Mesothelial cell of epicardium (in vitro differentiated cells): ENCODE measurements around the gene DNAH11. TPM values are rescaled to one million over a fixed set of nuclear protein-coding genes. Genes with fewer than 3 reads are reported as not detected.

ENCODE experiments used
- DNase-seq, 2 experiments: peaks; one replicate each; pipeline ENCODE4 v3.0.0; 2021; ENCODE audit warnings: low spot score in 2 of 2; ENCODE audit not compliant: unreplicated experiment in 2 of 2
- H3K27ac Mint-ChIP-seq: 2 replicates; pipeline ENCODE4 v1.8.0; 2021; ENCODE audit warnings: mixed read lengths
- H3K27me3 Mint-ChIP-seq: 2 replicates; pipeline ENCODE4 v1.8.0; 2021; ENCODE audit warnings: low read depth, mixed read lengths
- H3K36me3 Mint-ChIP-seq: 2 replicates; pipeline ENCODE4 v1.8.0; 2021; ENCODE audit warnings: mixed read lengths
- H3K4me1 Mint-ChIP-seq: 2 replicates; pipeline ENCODE4 v1.8.0; 2021; ENCODE audit warnings: mixed read lengths
- H3K4me3 Mint-ChIP-seq: 2 replicates; pipeline ENCODE4 v1.8.0; 2021; ENCODE audit warnings: mild to moderate bottlenecking, moderate library complexity, mixed read lengths
- H3K9me3 Mint-ChIP-seq: 2 replicates; pipeline ENCODE4 v1.8.0; 2021; ENCODE audit warnings: mixed read lengths
- CTCF ChIP-seq: fragments of 200-600 bp; sonication (generic); IDR thresholded peaks from one replicate; pipeline ENCODE4 v1.5.0; 2021; ENCODE audit warnings: antibody characterized with exemption; ENCODE audit not compliant: unreplicated experiment
- total RNA-seq: library from RNA; stranded (reverse); gene quantifications from 3 replicates; pipeline ENCODE4 v1.2.1, GENCODE V29; 2021

The DNAH11 gene
- total RNA-seq, 1 donor from 2014 or later = 0.80 TPM

GRCh38 chr7:21819048-21819447 is 276.2 kb downstream of the DNAH11 start:
- Mint-ChIP-seq H3K4me1 (no peaks in the 10 kb centered on the region), H3K36me3 (no peaks in the 10 kb centered on the region), H3K27me3 (no peaks in the 10 kb centered on the region), H3K4me3 (no peak overlapping the region), H3K27ac (no peak overlapping the region), H3K9me3 (no peaks in the 10 kb centered on the region)
- no peak for TF ChIP-seq CTCF
- no peak for DNase-seq

- no peaks in the 10 kb centered on the region for H3K4me1 Mint-ChIP-seq
- H3K36me3 Mint-ChIP-seq = no peaks in the 10 kb centered on the region
- no peaks in the 10 kb centered on the region for H3K9me3 Mint-ChIP-seq
- no peak overlapping the region for H3K4me3 Mint-ChIP-seq
- no peak for TF ChIP-seq CTCF
- peaks cover 8% of the 10 kb centered on the region for H3K27me3 Mint-ChIP-seq
- no peak for DNase-seq
- H3K27ac Mint-ChIP-seq = no peak overlapping the region
Measured at GRCh38 chr7:21828841-21829240, 286.0 kb downstream of the DNAH11 start.

- TF ChIP-seq CTCF = no peak
- H3K27me3 Mint-ChIP-seq = peaks cover 8% of the 10 kb centered on the region
- no peak overlapping the region for H3K27ac Mint-ChIP-seq
- no peaks in the 10 kb centered on the region for H3K9me3 Mint-ChIP-seq
- DNase-seq = no peak
- no peaks in the 10 kb centered on the region for H3K4me1 Mint-ChIP-seq
- no peak overlapping the region for H3K4me3 Mint-ChIP-seq
- H3K36me3 Mint-ChIP-seq = no peaks in the 10 kb centered on the region
Measured at GRCh38 chr7:21829731-21830130, 286.9 kb downstream of the DNAH11 start.

GRCh38 chr7:21844742-21845141 is 301.9 kb downstream of the DNAH11 start:
- Mint-ChIP-seq H3K9me3 (peaks cover 8% of the 10 kb centered on the region), H3K4me1 (no peaks in the 10 kb centered on the region), H3K27ac (no peak overlapping the region), H3K4me3 (no peak overlapping the region), H3K36me3 (no peaks in the 10 kb centered on the region), H3K27me3 (no peaks in the 10 kb centered on the region)
- no peak for DNase-seq
- TF ChIP-seq CTCF = no peak

- Mint-ChIP-seq H3K4me3 (no peak overlapping the region), H3K27ac (no peak overlapping the region), H3K36me3 (no peaks in the 10 kb centered on the region), H3K4me1 (peaks cover 3% of the 10 kb centered on the region), H3K9me3 (peaks cover 6% of the 10 kb centered on the region), H3K27me3 (no peaks in the 10 kb centered on the region)
- no peak for TF ChIP-seq CTCF
- no peak for DNase-seq
Measured at GRCh38 chr7:21850531-21851285, 307.9 kb downstream of the DNAH11 start.
